WTC11 (cell line): ENCODE results near the gene URM1. TPM values are rescaled to one million over a fixed set of nuclear protein-coding genes. Genes with fewer than 3 reads are reported as not detected.

Experiments used
- ATAC-seq: fragments of 200-7000 bp; cut with Tn5 transposase; 2 replicates; pipeline ENCODE4 v1.10.0; 2021; ENCODE audit warnings: mild to moderate bottlenecking, moderate library complexity
- CTCF ChIA-PET: fragments of 300-600 bp; sonication (Branson Sonifier 250); formaldehyde crosslinking; loops from one replicate; lab custom pipeline; 2021; ENCODE audit warnings: antibody characterized with exemption; lab: Charles Lee
- POLR2A ChIA-PET: fragments of 350-600 bp; sonication (Branson Sonifier 250); formaldehyde crosslinking; loops from one replicate; lab custom pipeline; 2021; ENCODE audit warnings: antibody characterized with exemption; lab: Charles Lee
- DNase-seq: peaks from one replicate; pipeline ENCODE4 v3.0.0; 2021; ENCODE audit warnings: low spot score
- H3K27ac Mint-ChIP-seq: 2 replicates; pipeline ENCODE4 v1.8.0; 2021; ENCODE audit warnings: mixed read lengths
- H3K27me3 Mint-ChIP-seq: 2 replicates; pipeline ENCODE4 v1.8.0; 2021; ENCODE audit warnings: low read depth, mild to moderate bottlenecking, moderate library complexity, mixed read lengths
- H3K36me3 Mint-ChIP-seq: 2 replicates; pipeline ENCODE4 v1.8.0; 2021; ENCODE audit warnings: mixed read lengths
- H3K4me1 Mint-ChIP-seq: 2 replicates; pipeline ENCODE4 v1.8.0; 2022; ENCODE audit warnings: mixed read lengths
- H3K4me3 Mint-ChIP-seq: 2 replicates; pipeline ENCODE4 v1.8.0; 2021; ENCODE audit warnings: mild to moderate bottlenecking, moderate library complexity, mixed read lengths
- H3K9me3 Mint-ChIP-seq: 2 replicates; pipeline ENCODE4 v1.8.0; 2021; ENCODE audit warnings: mixed read lengths
- ATF2 ChIP-seq: sonication (generic); formaldehyde crosslinking; IDR thresholded peaks from 2 replicates; pipeline ENCODE4 v1.8.1; 2022; ENCODE audit warnings: low read depth, missing genetic modification reagents, borderline replicate concordance
- CREB1 ChIP-seq: sonication (generic); formaldehyde crosslinking; IDR thresholded peaks from 2 replicates; pipeline ENCODE4 v1.8.0; 2023; ENCODE audit warnings: mild to moderate bottlenecking, missing genetic modification reagents
- E2F5 ChIP-seq: sonication (generic); formaldehyde crosslinking; IDR thresholded peaks from 2 replicates; pipeline ENCODE4 v1.8.1; 2022; ENCODE audit warnings: mild to moderate bottlenecking, moderate library complexity, missing genetic modification reagents
- ESRRA ChIP-seq: sonication (generic); formaldehyde crosslinking; IDR thresholded peaks from 2 replicates; pipeline ENCODE4 v1.8.1; 2022; ENCODE audit warnings: mild to moderate bottlenecking, missing genetic modification reagents, borderline replicate concordance
- GRHL2 ChIP-seq: fragments of 250-450 bp; sonication (Bioruptor Pico); IDR thresholded peaks from 2 replicates; pipeline ENCODE4 v1.8.0; 2022; ENCODE audit warnings: mild to moderate bottlenecking, moderate library complexity; ENCODE audit not compliant: insufficient replicate concordance, severe bottlenecking
- MXD4 ChIP-seq: fragments of 250-450 bp; sonication (Bioruptor Pico); IDR thresholded peaks from 2 replicates; pipeline ENCODE4 v1.8.0; 2021; ENCODE audit warnings: mild to moderate bottlenecking, moderate library complexity, borderline replicate concordance
- NFATC4 ChIP-seq: fragments of 250-450 bp; sonication (Bioruptor Pico); IDR thresholded peaks from 2 replicates; pipeline ENCODE4 v1.9.0; 2021; ENCODE audit warnings: mild to moderate bottlenecking
- NR1H2 ChIP-seq: sonication (generic); formaldehyde crosslinking; IDR thresholded peaks from 2 replicates; pipeline ENCODE4 v1.9.0; 2021; ENCODE audit warnings: mild to moderate bottlenecking, moderate library complexity, missing genetic modification reagents
- SMAD4 ChIP-seq: sonication (generic); formaldehyde crosslinking; IDR thresholded peaks from 2 replicates; pipeline ENCODE4 v1.8.0; 2022; ENCODE audit warnings: mild to moderate bottlenecking, missing genetic modification reagents
- SP1 ChIP-seq: sonication (generic); formaldehyde crosslinking; conservative IDR thresholded peaks from 2 replicates; pipeline ENCODE4 v1.8.1; 2022; ENCODE audit warnings: missing genetic modification reagents
- STAT6 ChIP-seq: sonication (generic); formaldehyde crosslinking; conservative IDR thresholded peaks from 2 replicates; pipeline ENCODE4 v1.8.1; 2023; ENCODE audit warnings: mild to moderate bottlenecking, low read depth, missing genetic modification reagents, moderate library complexity
- TCF7 ChIP-seq: sonication (generic); formaldehyde crosslinking; IDR thresholded peaks from 2 replicates; pipeline ENCODE4 v1.8.0; 2022; ENCODE audit warnings: mild to moderate bottlenecking, low read depth, missing genetic modification reagents, moderate library complexity
- USF2 ChIP-seq: sonication (generic); formaldehyde crosslinking; IDR thresholded peaks from 2 replicates; pipeline ENCODE4 v1.8.1; 2023; ENCODE audit warnings: mild to moderate bottlenecking, missing genetic modification reagents, moderate library complexity
- ZBTB21 ChIP-seq: sonication (generic); formaldehyde crosslinking; IDR thresholded peaks from 2 replicates; pipeline ENCODE4 v1.8.1; 2023; ENCODE audit warnings: mild to moderate bottlenecking, missing genetic modification reagents, borderline replicate concordance
- ZNF138 ChIP-seq: sonication (generic); formaldehyde crosslinking; conservative IDR thresholded peaks from 2 replicates; pipeline ENCODE4 v1.8.1; 2022; ENCODE audit warnings: mild to moderate bottlenecking, moderate library complexity, missing genetic modification reagents
- ZNF232 ChIP-seq: sonication (generic); formaldehyde crosslinking; IDR thresholded peaks from 2 replicates; pipeline ENCODE4 v1.8.0; 2022; ENCODE audit warnings: mild to moderate bottlenecking, missing genetic modification reagents
- ZNF317 ChIP-seq: sonication (generic); formaldehyde crosslinking; IDR thresholded peaks from 2 replicates; pipeline ENCODE4 v1.8.1; 2023; ENCODE audit warnings: low read depth, mild to moderate bottlenecking, moderate library complexity, missing genetic modification reagents, borderline replicate concordance
- ZNF671 ChIP-seq: fragments of 250-450 bp; sonication (Bioruptor Pico); IDR thresholded peaks from 2 replicates; pipeline ENCODE4 v1.8.0; 2021; ENCODE audit warnings: mild to moderate bottlenecking
- total RNA-seq: library from RNA; stranded (reverse); gene quantifications from 3 replicates; pipeline ENCODE4 v1.2.3, GENCODE V29; 2021

URM1 gene
- total RNA-seq, 1 experiment from 2014 or later: 67.9 TPM

GRCh38 chr9:128349125-128349524 is 22.0 kb upstream of the URM1 start:
- no peak for DNase-seq

GRCh38 chr9:128349772-128350171 is 21.4 kb upstream of the URM1 start:
- Mint-ChIP-seq H3K4me3 (no peak overlapping the region), H3K27me3 (no peaks in the 10 kb centered on the region)
- DNase-seq: no peak
- no peak for TF ChIP-seq ZBTB21
- no peak for TF ChIP-seq CREB1
- no peak for TF ChIP-seq ESRRA (CRISPR knock-in tag)
- no peak for TF ChIP-seq ZNF232 (CRISPR knock-in tag)
- no peak for TF ChIP-seq ZNF317 (CRISPR knock-in tag)
- no peak for TF ChIP-seq NR1H2 (CRISPR knock-in tag)
- TF ChIP-seq, all 79 proteins: peak for 0
- H3K36me3 Mint-ChIP-seq: peaks cover 21% of the 10 kb centered on the region
- no peak overlapping the region for H3K27ac Mint-ChIP-seq
- no peaks in the 10 kb centered on the region for H3K9me3 Mint-ChIP-seq
- POLR2A ChIA-PET: interaction anchor here (1.0 kb wide), 1 partner anchor 9 kb away, joined by 3 read pairs; no protein-coding TSS in a partner anchor
- CTCF ChIA-PET: interaction anchor here (0.9 to 1.6 kb wide), 2 partner anchors 13 to 89 kb away, joined by 3 to 5 read pairs; no protein-coding TSS in a partner anchor
- H3K4me1 Mint-ChIP-seq: no peaks in the 10 kb centered on the region
- ATAC-seq: no peak

More at GRCh38 chr9:128349125-128349524, 22.0 kb upstream of the URM1 start:
- Mint-ChIP-seq H3K4me3 (no peak overlapping the region), H3K9me3 (no peaks in the 10 kb centered on the region), H3K27ac (no peak overlapping the region), H3K4me1 (no peaks in the 10 kb centered on the region), H3K27me3 (no peaks in the 10 kb centered on the region), H3K36me3 (peaks cover 21% of the 10 kb centered on the region)
- POLR2A ChIA-PET: no interaction called here
- ATAC-seq: no peak
- TF ChIP-seq E2F5 (CRISPR knock-in tag): no peak
- TF ChIP-seq TCF7 (CRISPR knock-in tag): no peak
- TF ChIP-seq SMAD4 (CRISPR knock-in tag): no peak
- TF ChIP-seq NFATC4 (CRISPR knock-in tag): no peak
- CTCF ChIA-PET: interaction anchor here (0.8 to 1.6 kb wide), 4 partner anchors 13 to 89 kb away, joined by 3 to 5 read pairs (median 4); no protein-coding TSS in a partner anchor

GRCh38 chr9:128355451-128355850 is 15.7 kb upstream of the URM1 start:
- H3K4me3 Mint-ChIP-seq: no peak overlapping the region

More at GRCh38 chr9:128355451-128355850, 15.7 kb upstream of the URM1 start:
- Mint-ChIP-seq H3K27ac (no peak overlapping the region), H3K9me3 (no peaks in the 10 kb centered on the region), H3K27me3 (no peaks in the 10 kb centered on the region), H3K36me3 (peaks cover 11% of the 10 kb centered on the region), H3K4me1 (no peaks in the 10 kb centered on the region)
- no peak for DNase-seq
- CTCF ChIA-PET: interaction anchor here (0.6 to 1.9 kb wide), 2 partner anchors 14 to 61 kb away, joined by 4 to 7 read pairs; no protein-coding TSS in a partner anchor
- TF ChIP-seq ZNF138 (CRISPR knock-in tag) (no peak), ZNF671 (CRISPR knock-in tag) (no peak), ATF2 (CRISPR knock-in tag) (no peak), SP1 (CRISPR knock-in tag) (no peak), USF2 (CRISPR knock-in tag) (no peak), MXD4 (no peak), GRHL2 (no peak), STAT6 (no peak), ZNF317 (CRISPR knock-in tag) (no peak)
- POLR2A ChIA-PET: no interaction called here
- ATAC-seq: no peak
